Stimulated activated CD8-positive, alpha-beta memory T cell treated with anti-CD3 and anti-CD28 coated beads, Interleukin-7, amount 100 ng/mL, for 1 hour (primary cell): ENCODE measurements around the gene CHST8.
"Not testable (repeated sequence)": the region's sequence is repeated elsewhere in the genome, so short reads cannot be mapped to it uniquely, and the experiment has no call there.

ENCODE experiments used
- DNase-seq, 2 donors: peaks; one replicate each; pipeline ENCODE4 v3.0.0-alpha.2; 2020; ENCODE audit warnings: low read depth in 2 of 2

The CHST8 gene

GRCh38 chr19:33618363-33618762 lies 3.4 kb upstream of the CHST8 start:
- not testable (repeated sequence) for DNase-seq

- no peak for DNase-seq
Measured at GRCh38 chr19:33618884-33619283, 2.9 kb upstream of the CHST8 start.

- no peak for DNase-seq
Measured at GRCh38 chr19:33620611-33621010, 1.1 kb upstream of the CHST8 start.

- DNase-seq, result no peak
Measured at GRCh38 chr19:33621065-33621785, 528 bp upstream of the CHST8 start.

GRCh38 chr19:33622505-33622808 lies 704 bp downstream of the CHST8 start:
- no peak for DNase-seq

GRCh38 chr19:33622809-33623511 lies 1.2 kb downstream of the CHST8 start:
- DNase-seq, result no peak

GRCh38 chr19:33624586-33624985 lies 2.8 kb downstream of the CHST8 start:
- no peak for DNase-seq

- no peak for DNase-seq
Measured at GRCh38 chr19:33627526-33627925, 5.8 kb downstream of the CHST8 start.

GRCh38 chr19:33627962-33628839 lies 6.4 kb downstream of the CHST8 start:
- no peak for DNase-seq

- no peak for DNase-seq
Measured at GRCh38 chr19:33628921-33629825, 7.4 kb downstream of the CHST8 start.

GRCh38 chr19:33629826-33630375 lies 8.1 kb downstream of the CHST8 start:
- no peak for DNase-seq

- DNase-seq, result no peak
Measured at GRCh38 chr19:33630880-33631608, 9.3 kb downstream of the CHST8 start.

GRCh38 chr19:33631609-33631973 lies 9.8 kb downstream of the CHST8 start:
- no peak for DNase-seq

- no peak for DNase-seq
Measured at GRCh38 chr19:33634361-33635091, 12.8 kb downstream of the CHST8 start.

- no peak for DNase-seq
Measured at GRCh38 chr19:33638167-33639034, 16.6 kb downstream of the CHST8 start.

- no peak for DNase-seq
Measured at GRCh38 chr19:33639035-33639681, 17.4 kb downstream of the CHST8 start.

- DNase-seq, result no peak
Measured at GRCh38 chr19:33640773-33641172, 19.0 kb downstream of the CHST8 start.

GRCh38 chr19:33641261-33641660 lies 19.5 kb downstream of the CHST8 start:
- DNase-seq, result no peak
